ENCODE data around the gene UNC50.

DNA sequence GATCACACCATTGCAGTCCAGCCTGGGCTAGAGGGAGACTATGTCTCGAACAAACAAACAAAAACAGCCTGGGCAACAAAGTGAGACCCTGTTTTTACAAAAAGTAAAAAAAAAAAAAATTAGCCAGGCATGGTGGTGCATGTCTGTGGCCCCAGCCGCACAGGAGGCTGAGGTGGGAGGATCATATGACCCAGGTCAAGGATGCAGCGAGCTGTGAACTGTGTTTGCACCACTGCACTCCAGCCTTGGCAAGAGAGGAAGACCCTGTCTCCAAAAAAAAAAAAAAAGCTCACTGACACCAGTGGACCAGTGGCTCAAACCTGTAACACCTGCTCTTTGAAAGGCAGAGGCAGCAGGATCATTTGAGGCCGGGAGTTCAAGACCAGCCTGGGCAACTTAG is 40.1 kb downstream of the UNC50 start:
- no peak for TF ChIP-seq POLR2A (IDR thresholded peaks at IDR 0.05)
- TF ChIP-seq, protein P1, sequence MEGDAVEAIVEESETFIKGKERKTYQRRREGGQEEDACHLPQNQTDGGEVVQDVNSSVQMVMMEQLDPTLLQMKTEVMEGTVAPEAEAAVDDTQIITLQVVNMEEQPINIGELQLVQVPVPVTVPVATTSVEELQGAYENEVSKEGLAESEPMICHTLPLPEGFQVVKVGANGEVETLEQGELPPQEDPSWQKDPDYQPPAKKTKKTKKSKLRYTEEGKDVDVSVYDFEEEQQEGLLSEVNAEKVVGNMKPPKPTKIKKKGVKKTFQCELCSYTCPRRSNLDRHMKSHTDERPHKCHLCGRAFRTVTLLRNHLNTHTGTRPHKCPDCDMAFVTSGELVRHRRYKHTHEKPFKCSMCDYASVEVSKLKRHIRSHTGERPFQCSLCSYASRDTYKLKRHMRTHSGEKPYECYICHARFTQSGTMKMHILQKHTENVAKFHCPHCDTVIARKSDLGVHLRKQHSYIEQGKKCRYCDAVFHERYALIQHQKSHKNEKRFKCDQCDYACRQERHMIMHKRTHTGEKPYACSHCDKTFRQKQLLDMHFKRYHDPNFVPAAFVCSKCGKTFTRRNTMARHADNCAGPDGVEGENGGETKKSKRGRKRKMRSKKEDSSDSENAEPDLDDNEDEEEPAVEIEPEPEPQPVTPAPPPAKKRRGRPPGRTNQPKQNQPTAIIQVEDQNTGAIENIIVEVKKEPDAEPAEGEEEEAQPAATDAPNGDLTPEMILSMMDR (IDR thresholded peaks at IDR 0.05) = no peak
- no peak for TF ChIP-seq POLR2AphosphoS5 (IDR thresholded peaks at IDR 0.05)

Data from sigmoid colon (tissue), 4 donors.